ENCODE measurements around the gene ABTB2.

DNA sequence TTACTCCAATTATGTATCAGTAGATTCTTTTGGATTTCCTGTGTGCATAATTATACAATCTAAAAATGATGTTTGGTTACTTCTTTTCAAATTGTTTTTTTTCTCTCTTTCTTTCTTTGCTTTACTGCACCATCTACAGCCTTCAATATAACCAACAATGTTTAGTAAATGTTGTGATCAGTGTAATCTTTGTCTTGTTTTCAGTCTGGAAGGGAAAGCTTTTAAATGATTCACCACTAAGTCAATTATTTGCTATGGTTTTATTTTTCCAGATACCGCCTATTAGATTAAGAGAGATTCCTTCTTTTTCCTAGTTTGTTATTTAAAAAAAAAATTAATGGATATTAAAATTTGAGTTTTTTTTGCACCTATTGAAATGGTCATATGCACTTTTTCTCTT, 29.8 kb upstream of the ABTB2 start:
- TF ChIP-seq, protein P1, sequence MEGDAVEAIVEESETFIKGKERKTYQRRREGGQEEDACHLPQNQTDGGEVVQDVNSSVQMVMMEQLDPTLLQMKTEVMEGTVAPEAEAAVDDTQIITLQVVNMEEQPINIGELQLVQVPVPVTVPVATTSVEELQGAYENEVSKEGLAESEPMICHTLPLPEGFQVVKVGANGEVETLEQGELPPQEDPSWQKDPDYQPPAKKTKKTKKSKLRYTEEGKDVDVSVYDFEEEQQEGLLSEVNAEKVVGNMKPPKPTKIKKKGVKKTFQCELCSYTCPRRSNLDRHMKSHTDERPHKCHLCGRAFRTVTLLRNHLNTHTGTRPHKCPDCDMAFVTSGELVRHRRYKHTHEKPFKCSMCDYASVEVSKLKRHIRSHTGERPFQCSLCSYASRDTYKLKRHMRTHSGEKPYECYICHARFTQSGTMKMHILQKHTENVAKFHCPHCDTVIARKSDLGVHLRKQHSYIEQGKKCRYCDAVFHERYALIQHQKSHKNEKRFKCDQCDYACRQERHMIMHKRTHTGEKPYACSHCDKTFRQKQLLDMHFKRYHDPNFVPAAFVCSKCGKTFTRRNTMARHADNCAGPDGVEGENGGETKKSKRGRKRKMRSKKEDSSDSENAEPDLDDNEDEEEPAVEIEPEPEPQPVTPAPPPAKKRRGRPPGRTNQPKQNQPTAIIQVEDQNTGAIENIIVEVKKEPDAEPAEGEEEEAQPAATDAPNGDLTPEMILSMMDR (IDR thresholded peaks at IDR 0.05), result no peak
- no peak for TF ChIP-seq POLR2A (IDR thresholded peaks at IDR 0.05)

Measured in body of pancreas (tissue), 4 donors.